HepG2 (cell line): Measurements from ENCODE around the gene B4GALT1. TPM values are rescaled to one million over a fixed set of nuclear protein-coding genes. Genes with fewer than 3 reads are reported as not detected.
A peak's percentile ranks its signal among the peaks of the same experiment; 100 is the strongest.

Experiments
- ATAC-seq: fragments of 200-7000 bp; cut with Tn5 transposase; 3 replicates; pipeline ENCODE4 v1.9.1; 2020; ENCODE audit warnings: mild to moderate bottlenecking, moderate library complexity
- BruUV-seq: library from RNA; stranded (reverse); fragments of 400-500 nt; replicated peaks from 2 replicates; lab custom pipeline; 2021; lab: Mats Ljungman, UMichigan
- CTCF ChIA-PET: fragments of 300-600 bp; formaldehyde crosslinking; extraction: SDS; loops from one replicate; lab custom pipeline; 2021; ENCODE audit warnings: low total read pairs, inconsistent platforms, low intra/inter-chr PET ratio; lab: Yijun Ruan, JAX
- POLR2A ChIA-PET: fragments of 350-600 bp; sonication (Branson Sonifier 250); formaldehyde crosslinking; loops from one replicate; lab custom pipeline; 2020; ENCODE audit warnings: antibody characterized with exemption, inconsistent platforms; lab: Yijun Ruan, JAX
- DNase-seq: peaks from one replicate; pipeline ENCODE4 v3.0.0-alpha.2; 2015; ENCODE audit warnings: low spot score
- FAIRE-seq: peaks from 3 replicates; lab custom pipeline; 2011; peaks lifted over from hg19 to GRCh38; lab: Jason Lieb, UNC
- H2AFZ ChIP-seq: one replicate; pipeline ENCODE4 v1.6.1; 2011; ENCODE audit warnings: low read length, inconsistent platforms
- H3K27ac ChIP-seq: fragments of 300-600 bp; 3 replicates; pipeline ENCODE4 v1.8.0; 2011; ENCODE audit warnings: mixed run types, mild to moderate bottlenecking, mixed read lengths, low read length, inconsistent platforms; ENCODE audit not compliant: insufficient read depth; ENCODE audit errors: extremely low read length
- H3K27me3 ChIP-seq, 2 experiments: fragments of 200-600 bp in 1 of 2; 2 replicates in 1 of 2; 3 replicates in 1 of 2; pipeline versions ENCODE4 v1.6.0 to v1.8.0; 2011; ENCODE audit warnings: low read length in 2 of 2, mild to moderate bottlenecking in 2 of 2, moderate library complexity in 2 of 2, inconsistent platforms in 1 of 2; ENCODE audit not compliant: insufficient read depth in 2 of 2, control insufficient read depth in 1 of 2
- H3K36me3 ChIP-seq, 2 experiments: fragments of 200-600 bp in 1 of 2; replicated peaks in 1 of 2; 2 replicates in 1 of 2; 3 replicates in 1 of 2; pipeline versions ENCODE4 v1.5.1 to v1.8.0; 2011; ENCODE audit warnings: low read length in 2 of 2, inconsistent platforms in 1 of 2; ENCODE audit not compliant: insufficient read depth in 2 of 2, control insufficient read depth in 1 of 2
- H3K4me1 ChIP-seq: 2 replicates; pipeline ENCODE4 v1.5.1; 2012; ENCODE audit warnings: low read length, inconsistent platforms; ENCODE audit not compliant: insufficient read depth
- H3K4me2 ChIP-seq: 2 replicates; pipeline ENCODE4 v1.6.0; 2011; ENCODE audit warnings: low read depth, low read length, inconsistent platforms
- H3K4me3 ChIP-seq, 3 experiments: fragments of 200-600 bp in 1 of 3; sonication (generic), shearing (Covaris generic) in 1 of 3; replicated peaks in 1 of 3; 2 replicates each; pipeline ENCODE4 v1.5.1; 2011 to 2016; ENCODE audit warnings: low read length in 3 of 3, inconsistent platforms in 2 of 3, low read depth in 2 of 3, mild to moderate bottlenecking in 2 of 3, control low read depth in 1 of 3, mixed read lengths in 1 of 3; ENCODE audit not compliant: insufficient read depth in 1 of 3
- H3K79me2 ChIP-seq: one replicate; pipeline ENCODE4 v1.6.1; 2011; ENCODE audit warnings: low read length, inconsistent platforms; ENCODE audit not compliant: insufficient read depth
- H3K9ac ChIP-seq: 2 replicates; pipeline ENCODE4 v1.6.0; 2011; ENCODE audit warnings: mild to moderate bottlenecking, low read depth, low read length, inconsistent platforms; ENCODE audit not compliant: insufficient read depth
- H3K9me3 ChIP-seq: 2 replicates; pipeline ENCODE4 v1.5.1; 2012; ENCODE audit warnings: mild to moderate bottlenecking, low read length
- H4K20me1 ChIP-seq: 2 replicates; pipeline ENCODE4 v1.6.0; 2011; ENCODE audit warnings: inconsistent platforms, mild to moderate bottlenecking, low read length, moderate library complexity; ENCODE audit not compliant: insufficient read depth
- ATF7 ChIP-seq, 2 experiments: fragments of 450-650 bp in 1 of 2; sonication (generic) in 1 of 2; formaldehyde crosslinking in 1 of 2; IDR thresholded peaks; 2 replicates each; pipeline versions ENCODE4 v1.4.0 to v1.6.1; 2016 to 2020; ENCODE audit warnings: antibody characterized with exemption in 1 of 2, mild to moderate bottlenecking in 1 of 2, missing genetic modification reagents in 1 of 2
- EZH2 ChIP-seq: conservative IDR thresholded peaks from 2 replicates; pipeline ENCODE4 v1.6.1; 2012; ENCODE audit warnings: mild to moderate bottlenecking, low read depth, low read length, moderate library complexity
- JUNB ChIP-seq: sonication (generic); formaldehyde crosslinking; IDR thresholded peaks from 2 replicates; pipeline ENCODE4 v1.8.0; 2022; ENCODE audit warnings: missing genetic modification reagents, mild to moderate bottlenecking, borderline replicate concordance
- KLF15 ChIP-seq: sonication (generic); formaldehyde crosslinking; IDR thresholded peaks from 2 replicates; pipeline ENCODE4 v1.8.1; 2023; ENCODE audit warnings: borderline replicate concordance, mild to moderate bottlenecking, inconsistent platforms, missing genetic modification reagents, mixed read lengths
- MAFF ChIP-seq: IDR thresholded peaks from 2 replicates; pipeline ENCODE4 v1.6.1; 2011; ENCODE audit warnings: low read depth, low read length, improper control_type of control experiment
- MAFK ChIP-seq, 2 experiments: IDR thresholded peaks in 1 of 2; conservative IDR thresholded peaks in 1 of 2; 2 replicates each; pipeline ENCODE4 v1.6.1; 2011; ENCODE audit warnings: improper control_type of control experiment in 2 of 2, low read length in 2 of 2
- MTA1 ChIP-seq: sonication (generic); formaldehyde crosslinking; IDR thresholded peaks from 2 replicates; pipeline ENCODE4 v1.4.0; 2020; ENCODE audit warnings: missing genetic modification reagents, mild to moderate bottlenecking, borderline replicate concordance
- RBAK ChIP-seq: sonication (generic); formaldehyde crosslinking; IDR thresholded peaks from 2 replicates; pipeline ENCODE4 v1.5.1; 2020; ENCODE audit warnings: mild to moderate bottlenecking, missing genetic modification reagents
- SNAI1 ChIP-seq: sonication (generic); formaldehyde crosslinking; IDR thresholded peaks from 2 replicates; pipeline ENCODE4 v1.5.0; 2020; ENCODE audit warnings: mild to moderate bottlenecking, missing genetic modification reagents, borderline replicate concordance
- ZC3H13 ChIP-seq: sonication (generic); formaldehyde crosslinking; IDR thresholded peaks from 2 replicates; pipeline ENCODE4 v1.8.1; 2023; ENCODE audit warnings: mild to moderate bottlenecking, missing genetic modification reagents, moderate library complexity
- ZNF136 ChIP-seq: sonication (generic); formaldehyde crosslinking; IDR thresholded peaks from 2 replicates; pipeline ENCODE4 v1.8.1; 2022; ENCODE audit warnings: low read depth, mild to moderate bottlenecking, moderate library complexity, missing genetic modification reagents
- ZNF468 ChIP-seq: sonication (generic); formaldehyde crosslinking; IDR thresholded peaks from 2 replicates; pipeline ENCODE4 v1.8.0; 2022; ENCODE audit warnings: mild to moderate bottlenecking, moderate library complexity, missing genetic modification reagents
- ZNF883 ChIP-seq: sonication (generic); formaldehyde crosslinking; IDR thresholded peaks from 2 replicates; pipeline ENCODE4 v1.5.1; 2020; ENCODE audit warnings: mild to moderate bottlenecking, missing genetic modification reagents; ENCODE audit errors: not compliant biosample characterization
- WGBS: methylation state at CpG from one replicate; pipeline ENCODE4 v1.1.6; 2017; ENCODE audit warnings: low lambda C conversion rate; 5-methylcytosine and 5-hydroxymethylcytosine counted together
- in situ Hi-C: cut with HindIII; loops from 2 replicates; pipeline ENCODE4 v1.10.0; 2017; ENCODE audit warnings: low pct_unique_long_range_greater_than_20kb; ENCODE audit not compliant: extremely low pct_ligation_motif_present
- intact Hi-C: fragments of 100-400 bp; cut with micrococcal nuclease; formaldehyde crosslinking; loops from one replicate; pipeline ENCODE4 v1.10.0; 2022; ENCODE audit not compliant: unreplicated experiment
- polyA plus RNA-seq, 8 experiments: library from polyadenylated mRNA; depleted of rRNA in 3 of 8; stranded (reverse) in 7 of 8; unstranded in 1 of 8; fragments of >200 nt; fragmentation: Illumina TruSeq in 4 of 8; extraction: Trizol in 4 of 8; gene quantifications; 2 replicates each; pipeline versions ENCODE4 v1.2.1 to v1.2.3, GENCODE V29; 2011 to 2016; ENCODE audit warnings: low read depth in 4 of 8, missing spikeins in 1 of 8, mixed read lengths in 1 of 8; ENCODE audit not compliant: insufficient read depth in 1 of 8
- total RNA-seq, 5 experiments: library from RNA; depleted of rRNA; stranded (reverse); fragments of >200 nt; fragmentation: Illumina TruSeq; extraction: Trizol; gene quantifications; 2 replicates each; pipeline ENCODE4 v1.2.3, GENCODE V29; 2016; ENCODE audit warnings: low read depth in 1 of 5
- TF ChIP-seq, protein P1 (sequence below): sonication (generic); formaldehyde crosslinking; IDR thresholded peaks from 2 replicates; pipeline ENCODE4 v1.8.0; 2022; ENCODE audit warnings: mild to moderate bottlenecking, missing genetic modification reagents
- TF ChIP-seq, protein P2 (sequence below): sonication (generic); formaldehyde crosslinking; conservative IDR thresholded peaks from 2 replicates; pipeline ENCODE4 v1.4.0; 2020; ENCODE audit warnings: missing genetic modification reagents

Gene B4GALT1
- total and polyA plus RNA-seq, 2 of the 13 experiments (the other 11 are each of a cell fraction or from before 2014, with no cell fraction given), result 15.7 to 33.5 TPM

DNA sequence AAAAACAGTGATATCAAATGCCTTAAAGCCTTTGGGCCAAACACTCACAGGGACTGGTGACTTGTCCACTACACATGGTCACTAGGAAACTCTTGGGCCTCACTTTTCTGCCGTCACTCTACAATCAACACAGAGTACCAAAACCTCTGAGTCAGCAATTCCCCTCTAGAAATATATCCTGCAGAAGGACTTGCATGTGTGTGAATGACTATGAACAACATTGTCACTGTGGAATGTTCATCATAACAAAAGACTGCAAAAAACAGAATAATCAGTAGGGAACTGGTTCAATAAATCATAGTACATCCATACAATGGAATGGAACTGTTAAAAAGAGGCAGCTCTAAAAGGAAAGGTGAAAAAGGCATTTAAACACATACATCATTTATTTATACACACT is 46.5 kb downstream of the B4GALT1 start:
- WGBS, result 100% methylated on average over 1 of the region's 1 CpG
- TF ChIP-seq MAFF (peak; percentile 95), MAFK (conservative IDR thresholded peaks at IDR 0.05 in 1 of 2, IDR thresholded peaks at IDR 0.05 in 1 of 2; ENCODE audit: low read length in 2 of 2) (peak; percentile 94 to 98)
- TF ChIP-seq, protein P1, sequence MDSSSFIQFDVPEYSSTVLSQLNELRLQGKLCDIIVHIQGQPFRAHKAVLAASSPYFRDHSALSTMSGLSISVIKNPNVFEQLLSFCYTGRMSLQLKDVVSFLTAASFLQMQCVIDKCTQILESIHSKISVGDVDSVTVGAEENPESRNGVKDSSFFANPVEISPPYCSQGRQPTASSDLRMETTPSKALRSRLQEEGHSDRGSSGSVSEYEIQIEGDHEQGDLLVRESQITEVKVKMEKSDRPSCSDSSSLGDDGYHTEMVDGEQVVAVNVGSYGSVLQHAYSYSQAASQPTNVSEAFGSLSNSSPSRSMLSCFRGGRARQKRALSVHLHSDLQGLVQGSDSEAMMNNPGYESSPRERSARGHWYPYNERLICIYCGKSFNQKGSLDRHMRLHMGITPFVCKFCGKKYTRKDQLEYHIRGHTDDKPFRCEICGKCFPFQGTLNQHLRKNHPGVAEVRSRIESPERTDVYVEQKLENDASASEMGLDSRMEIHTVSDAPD (CRISPR knock-in tag), result no peak
- H3K4me2 ChIP-seq, result no peak overlapping the region
- H3K36me3 ChIP-seq, result peaks cover 11 to 36% of the 10 kb centered on the region in 2 experiments; a peak in 4 of 5 replicates
- in situ Hi-C loops (no loop called here), intact Hi-C loops (no loop called here)
- H2AFZ ChIP-seq, result no peak overlapping the region
- DNase-seq, result no peak
- H3K4me3 ChIP-seq, result no peak overlapping the region
- H3K9ac ChIP-seq, result no peak overlapping the region
- ATAC-seq, result no peak
- FAIRE-seq, result no peak
- no peaks in the 10 kb centered on the region for H4K20me1 ChIP-seq
- no TSS peak for BruUV-seq
- POLR2A ChIA-PET, result no interaction called here
- CTCF ChIA-PET, result no interaction called here
- H3K27me3 ChIP-seq, result no peaks in the 10 kb centered on the region
- no peaks in the 10 kb centered on the region for H3K9me3 ChIP-seq
- no peaks in the 10 kb centered on the region for H3K79me2 ChIP-seq
- H3K27ac ChIP-seq, result no peak overlapping the region
- no peaks in the 10 kb centered on the region for H3K4me1 ChIP-seq

DNA sequence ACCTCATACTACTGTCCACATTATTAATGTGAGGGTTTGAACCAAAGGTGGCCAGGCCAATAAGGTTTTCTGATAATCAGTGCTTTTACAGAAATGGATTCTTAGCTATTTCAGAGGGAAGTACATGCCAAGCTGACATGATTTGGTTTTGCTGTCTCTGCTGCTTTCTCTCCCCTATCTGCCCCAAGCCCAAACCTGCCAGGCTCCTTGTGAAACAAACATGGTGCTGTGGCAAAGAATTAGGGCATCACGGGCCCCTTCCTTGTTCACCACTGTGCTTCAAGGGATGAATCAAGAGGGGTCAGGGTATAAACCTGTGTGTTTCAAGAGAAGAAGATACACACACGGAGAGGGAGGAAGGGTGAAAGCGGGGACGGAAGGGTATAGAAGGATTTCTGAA is 49.3 kb downstream of the B4GALT1 start:
- H3K36me3 ChIP-seq, result peaks cover 21 to 45% of the 10 kb centered on the region in 2 experiments
- H3K4me1 ChIP-seq, result no peaks in the 10 kb centered on the region
- POLR2A ChIA-PET, result no interaction called here
- no peak overlapping the region for H3K9ac ChIP-seq
- intact Hi-C loops, result no loop called here
- no TSS peak for BruUV-seq
- H4K20me1 ChIP-seq, result no peaks in the 10 kb centered on the region
- H3K4me3 ChIP-seq, result no peak overlapping the region
- FAIRE-seq, result no peak
- in situ Hi-C loops, result no loop called here
- 98% methylated on average over 4 of the region's 4 CpGs for WGBS
- H3K27me3 ChIP-seq, result no peaks in the 10 kb centered on the region
- no peak for ATAC-seq
- H3K9me3 ChIP-seq, result no peaks in the 10 kb centered on the region
- no peak overlapping the region for H3K27ac ChIP-seq
- H3K79me2 ChIP-seq, result no peaks in the 10 kb centered on the region
- DNase-seq, result no peak
- H2AFZ ChIP-seq, result no peak overlapping the region
- CTCF ChIA-PET, result no interaction called here
- H3K4me2 ChIP-seq, result no peak overlapping the region
- no peak for TF ChIP-seq ZC3H13 (CRISPR knock-in tag)
- TF ChIP-seq RBAK, result no peak
- TF ChIP-seq EZH2, result no peak
- TF ChIP-seq SNAI1 (CRISPR knock-in tag), result no peak
- no peak for TF ChIP-seq MTA1 (CRISPR knock-in tag)
- no peak for TF ChIP-seq JUNB (CRISPR knock-in tag)
- TF ChIP-seq, protein P2, sequence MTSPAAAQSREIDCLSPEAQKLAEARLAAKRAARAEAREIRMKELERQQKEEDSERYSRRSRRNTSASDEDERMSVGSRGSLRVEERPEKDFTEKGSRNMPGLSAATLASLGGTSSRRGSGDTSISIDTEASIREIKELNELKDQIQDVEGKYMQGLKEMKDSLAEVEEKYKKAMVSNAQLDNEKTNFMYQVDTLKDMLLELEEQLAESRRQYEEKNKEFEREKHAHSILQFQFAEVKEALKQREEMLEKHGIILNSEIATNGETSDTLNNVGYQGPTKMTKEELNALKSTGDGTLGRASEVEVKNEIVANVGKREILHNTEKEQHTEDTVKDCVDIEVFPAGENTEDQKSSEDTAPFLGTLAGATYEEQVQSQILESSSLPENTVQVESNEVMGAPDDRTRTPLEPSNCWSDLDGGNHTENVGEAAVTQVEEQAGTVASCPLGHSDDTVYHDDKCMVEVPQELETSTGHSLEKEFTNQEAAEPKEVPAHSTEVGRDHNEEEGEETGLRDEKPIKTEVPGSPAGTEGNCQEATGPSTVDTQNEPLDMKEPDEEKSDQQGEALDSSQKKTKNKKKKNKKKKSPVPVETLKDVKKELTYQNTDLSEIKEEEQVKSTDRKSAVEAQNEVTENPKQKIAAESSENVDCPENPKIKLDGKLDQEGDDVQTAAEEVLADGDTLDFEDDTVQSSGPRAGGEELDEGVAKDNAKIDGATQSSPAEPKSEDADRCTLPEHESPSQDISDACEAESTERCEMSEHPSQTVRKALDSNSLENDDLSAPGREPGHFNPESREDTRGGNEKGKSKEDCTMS (CRISPR knock-in tag), result no peak
- TF ChIP-seq ZNF468, result no peak
- TF ChIP-seq KLF15 (CRISPR knock-in tag), result no peak
- TF ChIP-seq ZNF136 (CRISPR knock-in tag), result no peak
- TF ChIP-seq ZNF883, result no peak
- no peak for TF ChIP-seq ATF7 (IDR thresholded peaks at IDR 0.05)
- no peak for TF ChIP-seq ATF7 (CRISPR knock-in tag; IDR thresholded peaks at IDR 0.05)
